NCI-H1417 (cell line): ENCODE data around the gene RNF214.
A peak's percentile ranks its signal among the peaks of the same experiment; 100 is the strongest.

Experiments used
- DNase-seq, 3 experiments: peaks; one replicate each; lab custom pipeline; 2025; lab: John Stamatoyannopoulos, UW

RNF214 gene

DNA sequence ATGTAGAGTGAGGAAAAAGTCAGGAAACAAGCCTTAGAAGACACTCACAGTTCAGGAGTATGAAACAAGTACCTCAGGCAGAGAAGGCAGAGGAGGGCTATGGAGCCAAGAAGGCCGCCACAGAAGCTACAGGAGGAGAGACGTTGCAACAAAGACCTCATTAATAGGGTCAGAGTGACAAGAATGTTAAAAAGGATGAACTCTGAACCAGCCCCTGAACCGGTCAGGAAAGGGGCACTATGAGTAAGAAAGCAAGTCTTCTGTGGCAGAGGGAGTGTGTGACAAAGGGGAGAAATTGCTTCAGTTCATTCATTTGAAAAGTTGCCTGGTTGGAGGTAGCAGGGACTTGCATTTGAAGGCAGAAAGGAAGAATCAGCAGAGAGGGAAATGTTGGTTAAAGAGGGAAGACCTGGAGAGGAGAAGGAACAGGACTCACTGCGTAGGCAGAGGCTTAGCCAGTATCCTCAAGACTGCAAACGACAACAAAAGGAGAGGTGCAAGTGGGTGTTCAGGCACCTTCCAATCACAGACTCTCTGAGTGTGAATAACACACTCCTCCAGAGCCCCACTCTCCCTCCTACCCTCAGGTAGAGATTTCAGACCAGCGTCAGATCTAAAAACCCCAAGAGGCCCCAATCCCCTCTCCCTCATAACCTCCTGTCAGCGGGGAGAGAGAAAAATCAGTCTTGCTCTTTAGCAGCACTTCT lies 17.9 kb upstream of the RNF214 start:
- no peak for DNase-seq

GRCh38 chr11:117217141-117218084 lies 15.1 kb upstream of the RNF214 start:
- no peak for DNase-seq

DNA sequence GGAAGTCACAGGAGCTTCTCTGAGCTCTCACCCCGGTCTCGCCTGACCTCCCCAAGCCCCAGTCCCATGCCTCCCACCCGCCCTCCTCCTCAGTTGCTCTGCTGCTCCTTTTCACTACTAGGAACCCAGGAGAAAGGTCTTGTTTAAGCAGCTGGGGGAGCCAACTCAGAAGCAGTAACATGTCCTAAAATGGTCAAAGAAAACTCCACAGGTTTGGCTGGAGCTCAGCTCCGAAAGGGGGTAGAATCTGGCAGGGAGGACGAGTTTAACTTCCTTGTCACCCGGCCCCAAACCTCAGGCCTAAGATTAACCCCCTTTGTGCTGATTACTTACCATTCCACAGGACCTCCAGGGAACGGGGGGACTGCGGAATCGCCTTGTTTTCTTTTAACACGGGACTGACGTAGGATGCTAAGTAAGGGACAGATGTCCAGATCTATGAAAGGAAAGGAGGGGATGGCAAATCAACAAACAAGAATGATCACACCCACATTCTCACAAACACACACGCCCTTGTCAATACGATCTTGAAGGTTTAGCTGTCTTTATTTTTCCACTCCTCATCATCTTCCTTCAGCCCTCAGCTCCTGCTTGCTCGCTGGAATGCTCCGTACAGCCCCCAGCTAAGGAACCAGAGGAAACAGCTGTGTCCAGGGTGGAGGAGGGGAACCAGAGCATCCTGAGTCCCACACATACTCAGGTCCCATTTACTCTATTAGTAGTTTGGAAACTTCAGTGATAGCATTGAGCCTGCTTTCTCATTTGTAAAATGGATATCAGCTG lies 14.1 kb upstream of the RNF214 start:
- no peak for DNase-seq

GRCh38 chr11:117219001-117219400 lies 13.5 kb upstream of the RNF214 start:
- DNase-seq: no peak

DNA sequence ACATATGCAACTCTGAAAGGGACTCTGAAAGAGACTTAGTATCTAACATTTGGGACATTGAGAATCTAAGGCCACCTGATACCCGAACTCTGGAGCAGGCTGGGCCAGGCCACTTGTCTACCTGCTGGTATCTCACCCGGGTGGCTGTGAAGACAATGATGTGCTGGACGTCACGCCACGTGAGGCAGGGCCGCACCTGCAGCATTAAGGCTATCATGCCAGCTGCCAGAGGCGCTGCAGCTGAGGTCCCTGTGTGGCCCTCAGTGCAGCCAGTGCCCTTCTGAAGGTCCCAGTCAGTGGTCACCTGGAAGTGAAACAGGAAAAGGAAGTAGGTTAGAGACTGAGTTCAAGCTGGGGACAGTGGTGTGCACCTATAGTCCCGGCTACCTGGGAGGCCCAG lies 13.0 kb upstream of the RNF214 start:
- DNase-seq: no peak

GRCh38 chr11:117219995-117220394 lies 12.5 kb upstream of the RNF214 start:
- DNase-seq: no peak

GRCh38 chr11:117220568-117220967 lies 11.9 kb upstream of the RNF214 start:
- DNase-seq: no peak

- peak in 1 of 3 experiments; percentile 79 for DNase-seq
Observed at GRCh38 chr11:117220999-117221774, 11.3 kb upstream of the RNF214 start.

DNA sequence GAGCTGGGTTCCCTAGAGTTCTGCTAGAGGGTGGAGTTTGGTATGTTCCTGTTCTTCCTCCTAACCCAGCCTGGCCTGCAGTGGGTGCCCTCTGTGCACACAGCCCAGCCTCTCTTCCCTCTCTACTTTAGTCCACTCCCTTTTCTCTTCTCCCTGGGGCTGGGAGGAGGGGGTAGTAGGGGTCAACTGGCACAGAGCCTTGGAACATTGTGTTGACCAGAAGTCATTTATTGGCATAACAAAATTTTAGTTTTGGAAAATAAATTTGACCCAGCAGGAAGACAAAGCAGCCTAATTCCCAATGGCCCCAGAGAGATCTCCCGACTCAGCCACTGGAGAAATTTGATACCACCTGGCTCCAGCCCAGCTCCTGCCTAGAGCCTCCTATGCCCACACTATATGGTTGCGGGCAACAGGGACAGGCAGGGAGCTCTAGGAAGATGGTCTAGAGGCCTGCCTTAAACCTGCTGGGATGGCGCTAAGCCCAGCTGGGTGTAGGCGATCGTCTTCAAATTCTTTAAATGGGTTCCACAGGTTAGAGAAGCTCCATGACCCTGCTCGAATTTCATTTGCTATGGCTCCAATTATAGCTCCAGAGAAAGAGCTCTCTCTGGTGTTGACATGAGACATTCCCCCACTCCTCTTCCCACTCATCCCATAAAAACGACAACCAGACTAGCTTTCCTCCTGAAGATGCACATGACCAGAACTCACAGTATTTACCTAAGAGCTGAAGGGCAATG lies 10.5 kb upstream of the RNF214 start:
- peak in 2 of 3 experiments; percentile 24 to 81 for DNase-seq

DNA sequence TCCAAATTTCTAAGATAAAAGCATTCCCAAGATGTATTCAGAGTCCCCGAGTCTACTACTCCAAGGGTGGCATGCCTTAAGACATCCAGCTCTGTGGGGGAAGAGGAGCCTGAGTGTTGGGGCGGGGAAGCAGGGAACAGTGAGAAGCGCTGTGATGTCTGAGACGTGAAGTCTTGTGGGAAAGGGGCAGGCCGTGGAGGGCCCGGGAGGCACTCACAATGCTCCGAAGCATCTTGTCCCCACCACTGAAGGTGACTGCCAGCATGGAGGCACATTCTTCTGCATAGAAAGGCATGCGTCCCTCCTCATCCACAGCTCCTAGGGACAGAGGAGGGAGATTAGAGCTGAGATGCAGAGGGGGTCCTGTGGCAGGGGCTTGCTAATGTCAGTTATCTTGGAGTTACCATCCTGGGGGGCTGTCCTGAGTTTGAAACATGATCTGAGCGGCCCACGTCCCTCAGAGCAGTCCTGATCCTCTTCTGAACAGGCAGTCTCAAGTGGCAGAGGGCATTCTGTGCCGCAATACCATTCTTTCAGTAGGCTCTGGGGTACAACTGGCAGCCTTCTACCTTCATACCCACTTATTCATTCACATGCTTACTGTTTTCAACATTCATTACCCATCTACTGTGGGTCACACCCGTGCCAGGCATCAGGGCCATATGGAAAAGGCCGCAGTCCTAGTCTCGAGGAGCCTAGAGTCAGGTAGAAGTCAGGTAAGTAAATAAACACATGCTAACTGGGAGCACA lies 9.3 kb upstream of the RNF214 start:
- DNase-seq: no peak

DNA sequence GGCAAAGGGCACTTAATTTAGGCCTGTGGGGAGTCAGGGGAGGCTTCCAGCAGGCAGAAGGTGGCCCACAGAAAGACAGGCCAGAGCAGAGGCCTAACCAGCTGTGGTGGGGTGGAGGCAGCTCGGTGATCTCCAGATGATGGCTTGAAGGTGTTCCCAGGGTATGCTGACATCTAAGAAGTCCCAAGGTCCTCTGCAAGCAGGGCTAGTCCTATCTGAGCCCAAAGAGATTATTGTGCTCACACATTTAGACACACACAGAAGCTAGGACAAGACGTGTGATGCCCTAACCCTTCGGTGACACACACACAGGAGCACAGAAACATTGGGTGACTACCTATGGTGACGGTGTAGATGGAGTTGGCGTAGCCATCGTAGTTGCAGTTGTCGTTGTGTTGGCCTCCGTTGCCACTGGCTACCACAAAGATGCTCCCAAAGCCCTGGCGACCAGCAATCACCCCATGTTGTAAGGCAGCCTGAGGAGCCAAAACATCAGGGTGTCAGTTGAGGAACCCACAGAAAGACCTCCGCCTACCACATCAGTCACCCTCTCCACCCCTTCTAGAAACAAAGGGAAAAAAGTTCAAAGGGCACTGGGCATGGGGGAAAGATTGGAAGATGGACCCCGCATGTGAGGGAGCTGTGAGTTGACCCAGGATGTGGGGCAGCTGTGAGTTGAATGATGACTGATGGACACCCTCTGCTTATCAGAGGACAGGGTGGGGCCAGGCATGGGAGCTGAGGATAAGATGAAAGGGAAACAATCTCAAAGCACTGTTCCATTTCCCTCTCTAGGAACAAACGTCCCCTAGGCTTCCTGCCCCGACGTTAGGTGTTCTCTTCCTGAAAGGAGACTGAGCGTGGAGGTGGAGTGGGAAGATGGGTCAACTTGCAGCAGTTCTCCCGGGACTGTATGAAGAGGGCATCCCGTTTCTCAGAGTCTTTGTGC lies 8.5 kb upstream of the RNF214 start:
- DNase-seq: no peak

DNA sequence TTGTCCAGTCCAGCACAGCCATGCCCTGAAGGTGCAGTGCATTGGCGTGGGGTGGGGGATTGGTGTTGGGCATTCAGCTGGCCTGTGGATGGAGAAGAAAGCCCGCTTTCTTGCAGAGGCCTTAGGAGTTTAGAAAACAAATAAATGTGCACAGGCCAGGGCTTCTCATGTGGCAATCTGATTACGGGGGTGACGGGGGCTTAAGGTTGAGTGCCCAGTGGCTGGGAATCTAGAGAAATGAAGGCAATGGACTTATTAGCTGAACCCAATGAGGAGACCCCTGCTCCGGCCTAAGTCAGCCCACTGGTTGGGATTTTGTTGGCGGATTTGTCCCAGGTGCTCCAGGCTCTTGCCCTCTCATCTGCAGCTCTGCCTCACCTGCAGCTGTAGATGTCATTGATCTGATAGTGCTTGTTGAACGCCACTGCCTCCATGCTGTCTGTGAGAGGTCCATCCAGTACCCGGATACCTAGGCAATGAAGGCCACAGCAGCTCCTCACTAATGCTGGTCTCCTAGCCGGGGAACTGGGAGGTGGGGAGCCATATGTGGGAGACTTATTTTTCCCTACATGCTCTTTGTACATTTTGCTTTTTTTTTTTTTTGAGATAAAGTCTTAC lies 6.8 kb upstream of the RNF214 start:
- DNase-seq: no peak

DNA sequence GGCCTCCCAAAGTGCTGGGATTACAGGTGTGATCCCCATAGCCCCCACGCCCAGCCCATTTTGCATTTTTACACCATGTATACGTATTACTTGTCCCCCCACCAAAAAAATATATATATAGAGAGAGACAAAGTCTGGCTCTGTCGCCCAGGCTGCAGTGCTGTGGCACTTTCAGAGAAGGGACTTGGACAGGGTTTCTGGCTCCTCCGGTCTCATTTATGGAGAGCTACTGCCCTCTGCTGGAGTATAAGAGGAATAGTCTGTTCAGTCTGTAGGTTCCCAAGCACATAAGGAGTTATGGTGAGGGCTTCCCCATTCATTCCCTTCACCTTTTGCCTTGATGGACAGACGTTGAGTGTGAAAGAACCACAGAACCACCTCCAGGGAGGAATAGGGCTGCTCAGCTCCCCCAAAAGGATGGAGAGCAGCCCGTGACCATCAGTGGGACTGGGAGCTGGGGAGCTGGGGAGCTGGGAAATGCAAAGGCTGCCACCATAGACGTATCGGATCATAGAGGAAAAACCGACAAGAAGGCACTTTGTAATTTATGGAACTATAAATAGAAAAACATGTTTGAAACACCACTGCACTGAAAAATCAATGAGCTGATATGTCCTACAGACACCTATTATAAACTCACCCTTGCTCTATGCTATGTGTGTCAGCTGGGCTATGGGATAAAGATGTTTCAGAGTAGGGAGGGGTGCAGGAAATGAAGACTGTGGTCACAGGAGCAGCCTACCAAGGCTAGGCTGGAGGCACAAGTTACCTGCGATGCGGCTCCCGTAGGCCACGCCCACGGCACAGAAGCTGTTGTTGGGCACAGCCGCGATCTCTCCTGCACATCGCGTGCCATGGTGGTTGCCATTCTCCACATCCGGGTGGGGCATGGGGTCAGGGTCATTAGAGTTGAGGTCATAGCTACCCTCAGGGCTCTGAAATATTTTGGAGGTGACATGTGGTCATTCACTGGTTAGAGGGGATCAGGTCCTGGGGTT lies 5.8 kb upstream of the RNF214 start:
- peak; percentile 50 to 87 (median 71) for DNase-seq

- no peak for DNase-seq
Observed at GRCh38 chr11:117228091-117228490, 4.4 kb upstream of the RNF214 start.

GRCh38 chr11:117229411-117229810 lies 3.1 kb upstream of the RNF214 start:
- no peak for DNase-seq

- no peak for DNase-seq
Observed at GRCh38 chr11:117229931-117230285, 2.6 kb upstream of the RNF214 start.

GRCh38 chr11:117230286-117230961 lies 2.0 kb upstream of the RNF214 start:
- no peak for DNase-seq
